IPS-18c (cell line): Measurements from ENCODE around the gene FZR1.
"Not testable (repeated sequence)": the region's sequence is repeated elsewhere in the genome, so short reads cannot be mapped to it uniquely, and the experiment has no call there.

Experiments used
- H3K4me3 ChIP-seq: 2 replicates; pipeline ENCODE4 v1.7.0; 2013; ENCODE audit warnings: low read depth, mild to moderate bottlenecking, low read length, moderate library complexity; ENCODE audit not compliant: insufficient read depth
- H3K9me3 ChIP-seq: one replicate; pipeline ENCODE4 v1.6.1; 2013; ENCODE audit warnings: mild to moderate bottlenecking, low read length, moderate library complexity; ENCODE audit not compliant: control insufficient read depth, insufficient read depth

The FZR1 gene

DNA sequence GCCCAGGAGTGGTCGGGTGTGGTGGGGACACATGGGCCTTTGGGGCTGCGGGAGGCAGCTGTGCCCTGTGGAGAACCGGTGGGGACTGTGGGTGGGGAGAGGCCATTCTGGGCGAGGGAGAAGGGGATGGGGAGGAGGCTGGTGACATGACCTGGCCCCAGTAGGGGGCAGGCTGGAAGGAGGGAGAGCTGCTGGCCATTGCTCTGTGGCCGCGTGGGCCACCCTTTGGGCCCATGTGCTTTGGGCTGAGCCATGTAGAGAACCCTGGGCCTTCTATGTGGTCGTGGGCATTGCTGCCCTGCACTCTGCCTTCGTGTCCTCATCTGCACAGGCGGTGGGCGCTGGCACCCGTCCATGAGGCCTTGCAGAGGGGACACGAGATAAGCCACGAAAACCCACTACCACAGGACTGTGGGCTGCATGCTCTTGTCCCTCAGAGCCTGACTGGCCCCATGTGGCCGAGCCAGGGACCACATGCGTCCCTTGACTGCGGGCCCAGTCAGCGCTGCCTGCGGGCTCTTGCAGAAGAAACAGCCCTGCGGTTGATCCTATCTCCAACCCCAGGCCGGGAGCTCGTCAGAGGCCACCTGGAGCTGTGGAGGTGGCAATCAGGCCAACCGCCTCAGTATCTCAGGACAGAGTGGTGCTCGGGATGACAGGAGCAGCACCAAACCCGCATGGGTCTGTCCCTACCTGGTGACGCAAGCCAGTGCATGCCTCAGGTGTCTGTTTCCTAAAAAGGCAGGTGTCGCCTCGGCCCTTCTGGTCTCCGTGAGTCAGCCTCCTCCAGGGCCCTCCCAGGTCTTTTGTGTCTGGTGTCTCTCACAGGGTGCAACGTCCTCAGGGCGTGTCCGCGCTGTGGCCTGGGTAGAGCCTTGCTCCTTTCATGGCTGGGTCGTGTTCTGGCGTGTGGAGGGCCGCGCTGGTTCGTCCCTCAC, 14.3 kb downstream of the FZR1 start:
- H3K4me3 ChIP-seq = no peak overlapping the region
- no peaks in the 10 kb centered on the region for H3K9me3 ChIP-seq

DNA sequence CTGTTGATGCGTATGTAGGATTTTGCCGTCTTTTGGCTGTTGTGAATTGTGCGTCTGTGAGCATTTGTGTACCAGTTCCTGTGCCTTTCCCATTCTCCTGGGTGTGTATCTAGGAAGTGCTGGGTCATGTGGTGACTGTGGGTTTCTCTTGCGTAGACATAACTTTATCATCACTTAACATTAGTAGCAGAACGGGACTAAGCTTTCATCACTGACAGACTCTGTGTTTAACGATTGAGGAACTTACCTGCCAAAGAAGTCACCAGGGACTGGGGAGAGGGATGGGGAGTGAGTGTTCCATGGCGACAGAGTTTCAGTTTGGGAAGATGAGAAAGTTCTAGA, 15.0 kb downstream of the FZR1 start:
- H3K4me3 ChIP-seq = no peak overlapping the region
- H3K9me3 ChIP-seq = no peaks in the 10 kb centered on the region

DNA sequence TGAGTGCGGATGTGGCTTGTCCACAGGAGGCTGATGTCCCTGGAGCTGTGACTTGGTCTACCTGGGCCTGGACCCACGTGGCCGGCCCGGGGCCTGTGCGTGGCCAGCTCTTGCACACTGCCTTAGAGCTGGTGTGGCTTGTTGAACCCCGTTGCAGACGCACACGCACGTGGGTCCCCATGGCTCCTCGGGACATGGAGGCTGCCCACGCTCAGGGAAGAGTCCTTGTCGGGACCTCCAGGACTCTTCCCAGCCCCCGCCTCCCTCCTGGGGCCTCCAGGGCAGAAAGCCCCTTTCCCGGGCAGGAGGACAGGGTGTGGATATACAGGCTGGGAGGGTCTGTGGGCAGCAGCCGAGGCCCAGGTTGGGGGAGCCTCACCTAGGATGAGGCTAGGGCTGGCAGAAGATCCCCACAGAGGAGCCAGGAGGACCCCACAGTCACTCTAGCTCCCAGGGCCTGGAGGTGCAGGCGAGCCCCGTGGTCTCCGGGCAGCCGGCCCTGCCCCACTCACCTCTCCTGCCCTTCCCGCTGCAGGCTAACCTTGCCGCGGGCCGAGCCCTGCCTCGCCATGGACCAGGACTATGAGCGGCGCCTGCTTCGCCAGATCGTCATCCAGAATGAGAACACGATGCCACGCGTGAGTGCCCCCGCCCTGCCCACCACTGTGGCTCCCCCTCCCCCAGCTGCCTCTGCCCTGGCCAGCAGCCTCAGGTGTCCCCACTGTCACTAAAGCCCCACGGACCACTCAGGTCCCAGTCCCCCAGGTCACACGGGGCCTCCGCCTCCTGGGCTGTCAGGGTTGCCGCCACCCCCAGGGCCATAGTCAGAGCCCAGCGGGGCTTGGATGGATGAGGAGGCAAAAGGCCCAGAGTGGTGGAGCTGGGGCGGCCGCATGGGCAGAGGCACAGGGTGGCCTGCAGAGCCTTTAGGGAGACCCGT, 16.6 kb downstream of the FZR1 start:
- Histone ChIP-seq H3K4me3 (no peak overlapping the region), H3K9me3 (no peaks in the 10 kb centered on the region)

DNA sequence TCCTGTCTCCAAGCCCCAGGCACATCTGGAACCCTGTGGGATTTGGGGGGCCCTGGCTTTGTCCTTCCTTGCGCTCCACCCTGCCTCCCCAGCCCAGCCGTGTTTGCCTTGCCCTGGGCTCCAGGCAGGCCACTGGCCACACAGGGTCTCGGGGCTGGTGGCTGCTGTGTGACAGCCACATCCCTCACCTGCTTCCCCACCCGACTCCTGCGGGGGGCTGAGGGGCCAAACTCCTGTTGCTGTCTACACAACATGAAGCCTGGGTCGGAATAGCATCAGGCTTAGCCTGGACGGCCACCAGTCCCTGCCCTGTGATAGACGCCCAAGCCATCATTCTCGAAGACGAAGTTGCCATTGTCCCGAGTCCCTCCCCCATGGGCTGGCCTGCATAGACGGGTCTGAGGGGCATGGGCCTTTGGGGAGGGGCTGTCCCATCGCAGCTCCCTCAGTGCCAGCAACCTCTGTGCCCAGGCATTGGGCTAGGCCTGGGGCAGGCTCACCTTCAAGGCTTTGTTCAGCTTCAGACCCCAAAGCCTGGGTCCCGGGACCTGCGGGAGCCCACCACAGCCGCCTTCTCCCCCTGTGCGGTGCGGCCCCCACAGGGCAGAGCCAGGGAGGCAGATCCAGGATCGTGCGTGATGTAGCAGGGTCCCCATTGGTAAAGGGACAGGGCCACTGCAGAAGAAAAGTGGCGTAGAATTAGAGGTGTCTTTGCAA, 17.4 kb downstream of the FZR1 start:
- Histone ChIP-seq H3K4me3 (no peak overlapping the region), H3K9me3 (no peaks in the 10 kb centered on the region)

- no peaks in the 10 kb centered on the region for H3K9me3 ChIP-seq
- H3K4me3 ChIP-seq = no peak overlapping the region
Observed at GRCh38 chr19:3524078-3524842, 18.1 kb downstream of the FZR1 start.

DNA sequence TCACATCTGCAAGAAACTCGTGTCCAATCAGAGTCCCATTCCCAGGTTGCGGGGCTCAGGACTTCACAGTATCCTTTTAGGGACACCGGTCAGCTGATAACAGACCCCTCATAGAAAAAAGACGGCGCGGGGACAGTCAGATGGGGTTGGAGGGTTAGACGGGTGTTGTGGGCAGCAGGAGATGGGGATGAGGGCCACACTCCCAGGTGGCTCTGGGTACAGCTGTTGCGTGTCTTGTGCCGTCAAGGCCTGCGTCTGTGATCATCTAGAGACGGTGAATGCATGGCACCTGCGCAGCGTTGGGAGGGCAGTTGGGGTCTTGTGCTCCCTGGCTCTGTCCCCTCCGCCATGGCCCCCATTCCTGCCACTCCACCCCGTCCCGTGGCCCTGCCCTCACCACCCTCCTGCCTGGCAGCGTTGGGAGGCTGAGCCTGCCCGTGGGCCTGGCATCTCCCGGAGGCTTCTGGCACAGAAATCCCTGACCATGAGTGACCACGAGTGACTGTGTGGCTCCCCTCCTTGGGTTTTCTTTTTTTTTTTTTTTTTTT, 18.9 kb downstream of the FZR1 start:
- H3K4me3 ChIP-seq = no peak overlapping the region
- no peaks in the 10 kb centered on the region for H3K9me3 ChIP-seq

DNA sequence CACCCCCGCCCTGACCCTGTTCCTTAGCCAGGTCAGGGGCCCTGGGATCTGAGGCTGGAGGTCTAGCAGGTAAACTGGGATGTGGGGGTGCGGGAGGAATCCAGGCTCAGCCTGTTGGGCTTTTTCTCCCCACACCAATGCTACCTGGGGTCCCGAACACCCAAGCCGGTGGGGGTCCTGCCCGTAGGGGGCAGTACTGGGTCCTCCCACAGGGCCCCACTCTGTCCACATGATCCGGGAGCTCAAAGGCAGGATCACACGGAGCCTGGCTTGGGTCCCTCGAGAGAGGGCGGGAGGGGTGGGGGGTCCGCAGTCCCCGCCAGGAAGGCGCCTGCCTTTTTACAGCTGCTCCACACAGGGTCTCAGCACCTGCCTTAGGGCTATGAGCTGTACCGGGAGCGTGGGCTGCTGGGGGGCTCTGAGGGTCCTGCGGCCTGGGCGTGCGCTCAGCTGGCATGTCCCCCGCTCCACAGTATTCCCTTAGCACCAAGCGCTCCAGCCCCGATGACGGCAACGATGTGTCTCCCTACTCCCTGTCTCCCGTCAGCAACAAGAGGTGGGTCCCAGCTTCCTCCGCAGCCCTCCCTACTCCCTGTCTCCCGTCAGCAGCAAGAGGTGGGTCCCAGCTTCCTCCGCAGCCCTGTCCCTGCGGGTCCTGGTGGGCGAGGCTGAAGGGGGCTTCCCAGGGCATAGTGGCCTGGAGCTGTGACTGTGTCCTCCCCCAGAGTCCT, 20.6 kb downstream of the FZR1 start:
- no peak overlapping the region for H3K4me3 ChIP-seq
- no peaks in the 10 kb centered on the region for H3K9me3 ChIP-seq

GRCh38 chr19:3527238-3527910, 21.3 kb downstream of the FZR1 start:
- Histone ChIP-seq H3K9me3 (no peaks in the 10 kb centered on the region), H3K4me3 (no peak overlapping the region)

DNA sequence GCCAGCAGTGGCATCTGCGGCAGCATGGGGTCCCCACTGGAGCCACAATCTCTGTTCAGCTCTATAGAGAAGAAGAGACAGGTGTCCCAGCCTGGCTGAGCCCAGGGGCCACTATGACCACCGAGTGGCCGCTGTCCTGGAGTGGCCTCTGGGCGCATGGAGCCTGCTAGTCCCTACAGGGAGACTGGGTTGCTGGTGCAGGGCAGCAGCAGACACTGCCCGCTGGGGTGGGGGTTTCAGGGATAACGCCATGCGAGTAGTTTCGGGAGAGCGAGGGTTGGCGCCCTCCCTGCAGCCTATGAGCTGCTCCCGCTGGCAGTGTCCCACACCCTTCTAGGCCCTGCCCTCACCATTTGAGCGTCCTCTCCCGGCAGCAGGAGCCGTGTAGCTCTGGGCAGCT, 22.0 kb downstream of the FZR1 start:
- no peak overlapping the region for H3K4me3 ChIP-seq
- no peaks in the 10 kb centered on the region for H3K9me3 ChIP-seq

GRCh38 chr19:3528539-3529211, 22.6 kb downstream of the FZR1 start:
- Histone ChIP-seq H3K4me3 (no peak overlapping the region), H3K9me3 (no peaks in the 10 kb centered on the region)

GRCh38 chr19:3529299-3529698, 23.2 kb downstream of the FZR1 start:
- H3K9me3 ChIP-seq, H3K4me3 ChIP-seq: not testable (repeated sequence)

- H3K4me3 ChIP-seq = no peak overlapping the region
- H3K9me3 ChIP-seq = no peaks in the 10 kb centered on the region
Observed at GRCh38 chr19:3530389-3530788, 24.3 kb downstream of the FZR1 start.

GRCh38 chr19:3531716-3532115, 25.6 kb downstream of the FZR1 start:
- Histone ChIP-seq H3K9me3 (no peaks in the 10 kb centered on the region), H3K4me3 (no peak overlapping the region)

- Histone ChIP-seq H3K9me3 (no peaks in the 10 kb centered on the region), H3K4me3 (no peak overlapping the region)
Observed at GRCh38 chr19:3532154-3532786, 26.2 kb downstream of the FZR1 start.

GRCh38 chr19:3533033-3533432, 26.9 kb downstream of the FZR1 start:
- Histone ChIP-seq H3K4me3 (no peak overlapping the region), H3K9me3 (no peaks in the 10 kb centered on the region)
